Inflammatory macrophage treated with lipopolysaccharide for 1 hour (primary cell): Measurements from ENCODE around the gene TMEM30B.
"Not testable (repeated sequence)": the region's sequence is repeated elsewhere in the genome, so short reads cannot be mapped to it uniquely, and the experiment has no call there.

Experiments used
- DNase-seq, 2 donors: peaks; one replicate each; pipeline ENCODE4 v3.0.0-alpha.2; 2020 to 2022

TMEM30B gene, protein sequence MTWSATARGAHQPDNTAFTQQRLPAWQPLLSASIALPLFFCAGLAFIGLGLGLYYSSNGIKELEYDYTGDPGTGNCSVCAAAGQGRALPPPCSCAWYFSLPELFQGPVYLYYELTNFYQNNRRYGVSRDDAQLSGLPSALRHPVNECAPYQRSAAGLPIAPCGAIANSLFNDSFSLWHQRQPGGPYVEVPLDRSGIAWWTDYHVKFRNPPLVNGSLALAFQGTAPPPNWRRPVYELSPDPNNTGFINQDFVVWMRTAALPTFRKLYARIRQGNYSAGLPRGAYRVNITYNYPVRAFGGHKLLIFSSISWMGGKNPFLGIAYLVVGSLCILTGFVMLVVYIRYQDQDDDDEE

DNA sequence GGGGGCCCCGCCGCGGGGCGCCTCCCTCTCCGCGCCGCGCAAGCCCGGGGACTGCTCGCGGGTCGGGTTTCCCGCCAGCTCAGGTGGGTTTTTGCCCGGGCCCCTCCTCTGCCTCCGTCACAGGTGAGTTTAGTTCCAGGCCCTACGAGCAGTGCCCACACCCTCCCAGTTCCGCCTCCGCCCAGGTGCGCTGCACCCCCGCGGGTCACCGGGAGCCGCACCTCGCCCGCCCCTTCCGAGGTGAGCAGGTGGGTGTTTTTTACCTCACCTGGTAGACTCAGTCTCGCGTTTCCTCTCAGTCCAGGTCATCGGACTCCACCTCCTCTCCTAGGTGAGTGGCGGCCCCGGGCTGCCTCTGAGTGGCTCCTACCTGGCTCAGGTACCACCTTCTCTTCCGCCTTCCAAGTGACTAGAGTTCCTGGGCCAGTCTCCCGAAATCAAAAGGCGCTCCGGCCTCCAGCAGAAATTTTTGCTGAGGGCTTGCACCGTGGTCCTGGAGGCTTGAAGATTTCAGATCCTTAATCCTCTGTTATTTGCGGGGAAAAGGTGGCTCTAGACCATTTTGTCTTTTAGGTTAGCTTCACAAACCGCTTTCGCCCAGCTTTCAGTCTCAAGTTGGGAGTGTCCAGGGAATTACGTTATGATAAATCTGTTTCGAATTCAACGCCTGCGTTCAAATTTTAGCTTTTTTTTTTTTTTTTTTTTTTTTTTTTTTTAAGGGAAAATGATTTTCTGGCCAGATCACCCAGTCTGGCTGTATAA, at the start of gene TMEM30B:
Gene TMEM30B, minus strand, starts transcription at position 153 of the 762 bp plus-strand sequence. CDS start 191 bp downstream, outside the sequence.
- no peak for DNase-seq

DNA sequence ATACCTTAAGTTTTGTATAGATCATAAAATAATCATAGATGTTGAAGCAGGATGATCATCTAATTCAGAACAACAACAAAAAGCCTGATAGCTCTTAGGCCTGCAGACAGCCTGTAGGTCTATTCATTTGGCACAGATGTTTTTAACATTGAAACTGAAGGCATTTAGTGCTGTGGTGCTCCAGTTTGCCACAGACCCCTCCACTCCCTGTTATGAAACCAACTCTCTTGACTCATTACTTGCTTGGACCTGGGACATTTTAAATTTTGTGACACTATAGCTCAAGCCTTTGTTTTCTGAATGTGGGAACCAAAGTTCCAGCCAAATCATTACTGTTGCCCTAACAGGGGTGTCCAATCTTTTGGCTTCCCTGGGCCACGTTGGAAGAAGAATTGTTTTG, 49.4 kb upstream of the TMEM30B start:
- DNase-seq = no peak

DNA sequence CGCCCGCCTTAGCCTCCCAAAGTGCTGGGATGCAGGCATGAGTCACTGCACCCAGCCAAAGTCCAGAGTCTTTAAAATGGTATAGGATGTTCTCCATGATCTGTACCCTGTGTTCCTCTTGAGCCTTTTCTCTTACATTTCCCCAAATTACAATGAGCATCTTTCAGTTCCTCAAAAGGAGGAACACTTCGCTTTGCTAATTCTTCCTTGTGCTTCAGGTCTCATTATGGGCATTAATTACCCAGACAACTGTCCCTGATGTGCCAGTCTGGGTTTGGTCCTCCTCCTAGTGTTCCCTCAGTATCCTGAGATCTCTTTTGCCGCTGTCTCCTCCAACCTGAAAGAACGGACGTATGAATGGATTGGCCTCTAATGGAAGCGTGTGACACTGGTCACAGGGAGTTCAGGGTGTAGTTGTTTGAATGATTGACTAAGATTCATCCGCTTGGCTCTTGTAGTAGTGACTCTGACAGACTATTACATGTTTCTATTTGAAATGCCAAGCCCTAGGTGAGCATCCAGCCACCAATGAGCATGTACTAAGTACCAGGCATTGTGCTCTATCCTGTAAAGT, 48.4 kb upstream of the TMEM30B start:
- DNase-seq = peak; percentile 58 to 66

DNA sequence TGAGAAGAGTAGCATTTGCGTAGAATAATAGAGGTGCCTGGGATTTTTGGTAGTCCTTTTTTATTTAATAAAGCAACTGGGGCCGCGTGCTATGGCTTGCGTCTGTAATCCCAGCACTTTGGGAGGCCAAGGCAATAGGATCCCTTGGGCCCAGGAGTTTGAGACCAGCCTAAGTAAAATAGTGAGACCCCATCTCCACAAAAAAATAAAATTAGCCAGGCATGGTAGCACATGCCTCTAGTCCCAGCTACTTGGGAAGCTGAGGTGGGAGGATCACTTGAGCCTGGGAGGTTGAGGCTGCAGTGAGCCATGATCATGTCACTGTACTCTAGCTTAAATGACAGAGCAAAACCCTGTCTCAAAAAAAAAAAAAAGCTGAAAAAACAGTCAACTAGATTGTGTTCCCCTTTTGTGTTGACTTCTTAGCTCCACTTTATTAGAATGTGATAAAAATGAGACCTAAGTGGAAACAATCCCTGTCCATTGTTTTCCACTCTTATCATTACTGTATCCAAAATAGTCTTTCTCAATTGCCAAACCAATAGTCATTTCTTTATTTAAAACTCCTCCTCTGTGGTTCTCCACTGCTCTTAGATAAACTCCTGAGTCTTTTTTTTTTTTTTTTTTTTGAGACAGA, 47.6 kb upstream of the TMEM30B start:
- DNase-seq = peak; percentile 26 to 30

DNA sequence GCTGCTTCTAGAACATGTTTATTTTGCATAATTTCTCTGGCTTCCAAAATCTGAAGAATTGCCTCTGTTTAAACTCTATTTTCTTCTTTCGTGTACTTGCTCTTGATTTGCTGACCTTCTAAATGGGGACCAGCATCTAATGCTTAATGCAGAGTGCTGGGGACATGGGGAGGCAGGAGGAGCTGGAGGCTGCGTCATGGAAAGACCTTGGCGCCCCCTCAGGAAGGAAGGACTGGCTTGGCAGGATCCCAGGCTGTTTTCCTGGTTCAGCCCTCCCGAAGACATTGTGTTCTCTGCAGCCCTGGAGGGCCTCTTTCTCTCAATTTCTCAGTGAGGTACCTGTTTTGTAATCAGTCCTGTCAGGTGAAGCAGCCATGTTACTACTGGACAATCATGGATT, 45.7 kb upstream of the TMEM30B start:
- no peak for DNase-seq

DNA sequence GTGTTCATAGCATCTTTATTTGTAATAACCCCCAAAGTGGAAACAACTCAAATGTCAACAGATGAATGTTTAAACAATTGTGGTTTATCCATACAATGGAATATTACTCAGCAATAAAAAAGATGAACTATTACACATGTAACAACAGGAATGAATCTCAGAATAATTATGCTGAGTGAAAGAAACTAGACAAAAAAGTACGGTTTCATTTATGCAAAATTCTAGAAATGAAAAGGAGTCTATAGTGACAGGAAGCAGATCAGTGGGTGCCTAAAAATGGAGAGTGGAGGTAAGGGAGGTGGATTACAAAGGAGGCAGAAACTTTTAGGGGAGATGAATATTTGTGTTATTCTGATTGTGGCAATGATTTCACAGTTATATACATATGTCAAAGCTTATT, 45.0 kb upstream of the TMEM30B start:
- no peak for DNase-seq

DNA sequence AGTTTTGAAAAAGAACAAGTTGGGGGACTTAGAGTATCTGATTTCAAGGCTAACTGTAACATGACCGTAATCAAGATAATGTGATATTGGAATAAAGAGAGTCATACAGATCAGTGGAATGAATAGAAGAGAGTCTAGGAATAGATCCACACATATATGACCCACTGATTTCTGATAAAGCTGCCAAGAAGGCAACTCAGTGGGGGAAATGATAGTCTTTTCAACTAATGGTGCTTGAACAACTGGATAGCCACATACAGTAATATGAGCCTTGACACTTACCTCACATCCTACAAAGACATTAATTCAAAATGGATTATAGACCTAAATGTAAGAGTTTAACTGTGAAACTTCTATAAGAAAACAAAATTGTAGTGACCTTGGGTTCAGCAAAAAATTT, 44.0 kb upstream of the TMEM30B start:
- DNase-seq = no peak

DNA sequence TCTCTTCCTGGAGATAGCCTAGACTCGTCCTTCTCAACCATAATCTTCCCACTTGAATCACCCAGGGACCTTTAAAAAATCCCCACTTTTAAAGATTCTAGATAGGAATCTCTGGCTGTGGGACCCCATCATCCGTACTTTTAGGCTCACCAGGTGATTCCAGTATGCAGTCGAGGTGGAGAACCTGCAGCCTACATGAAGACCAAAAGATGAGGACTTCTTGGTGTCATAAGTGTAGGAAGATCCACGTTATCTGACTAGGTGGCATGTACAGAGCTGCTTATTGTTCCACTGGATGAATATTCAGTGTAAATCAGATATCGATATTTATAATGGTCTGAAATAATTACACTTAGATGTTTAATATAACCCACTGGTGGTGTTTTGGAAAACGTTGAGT, 42.8 kb upstream of the TMEM30B start:
- no peak for DNase-seq

DNA sequence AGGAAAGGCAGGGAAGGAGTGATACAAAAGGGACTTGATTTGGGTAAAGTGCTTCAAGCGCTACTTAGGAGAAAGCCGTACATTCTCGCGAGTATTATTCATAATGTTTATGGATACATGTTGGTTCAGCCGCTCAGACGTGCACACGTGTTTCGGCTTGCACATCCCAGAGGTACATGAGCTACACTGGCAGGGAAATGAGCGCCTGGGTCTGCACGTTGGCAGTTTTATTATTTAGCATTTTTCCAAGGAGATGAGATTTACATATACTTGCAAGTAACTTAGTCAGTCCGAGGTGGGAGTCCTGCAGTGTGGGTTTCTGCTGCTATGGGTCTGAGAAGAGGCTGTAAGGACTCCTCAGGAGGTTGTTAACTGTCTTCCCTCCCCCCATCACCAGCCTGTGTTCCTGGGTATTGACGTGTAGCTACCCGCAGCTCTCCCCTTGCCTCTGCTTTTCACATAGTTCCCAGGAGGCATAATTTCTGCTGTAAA, 41.7 kb upstream of the TMEM30B start:
- no peak for DNase-seq

DNA sequence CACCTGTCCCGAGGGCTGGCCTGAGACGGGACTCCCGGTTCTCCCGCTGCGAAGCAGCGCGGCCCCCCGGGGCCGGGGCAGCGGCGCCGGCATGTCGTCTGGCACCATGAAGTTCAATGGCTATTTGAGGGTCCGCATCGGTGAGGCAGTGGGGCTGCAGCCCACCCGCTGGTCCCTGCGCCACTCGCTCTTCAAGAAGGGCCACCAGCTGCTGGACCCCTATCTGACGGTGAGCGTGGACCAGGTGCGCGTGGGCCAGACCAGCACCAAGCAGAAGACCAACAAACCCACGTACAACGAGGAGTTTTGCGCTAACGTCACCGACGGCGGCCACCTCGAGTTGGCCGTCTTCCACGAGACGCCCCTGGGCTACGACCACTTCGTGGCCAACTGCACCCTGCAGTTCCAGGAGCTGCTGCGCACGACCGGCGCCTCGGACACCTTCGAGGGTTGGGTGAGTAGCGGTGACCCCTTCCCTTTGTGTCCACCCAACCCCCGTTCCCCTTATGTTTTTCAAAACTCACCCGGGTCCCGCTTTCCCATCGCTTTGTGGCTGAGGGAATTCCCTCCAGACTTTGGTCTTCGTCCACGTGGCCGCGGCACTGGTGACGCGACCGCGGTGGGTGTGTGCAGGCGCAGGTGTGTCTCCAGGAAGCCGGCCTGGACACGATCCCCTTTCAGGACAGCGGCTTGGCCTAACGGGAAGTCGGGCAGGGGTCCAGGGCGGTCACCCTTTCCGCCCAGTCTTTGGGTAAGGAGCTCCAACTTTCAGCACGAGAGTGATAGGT, 41.1 kb upstream of the TMEM30B start:
- no peak for DNase-seq

DNA sequence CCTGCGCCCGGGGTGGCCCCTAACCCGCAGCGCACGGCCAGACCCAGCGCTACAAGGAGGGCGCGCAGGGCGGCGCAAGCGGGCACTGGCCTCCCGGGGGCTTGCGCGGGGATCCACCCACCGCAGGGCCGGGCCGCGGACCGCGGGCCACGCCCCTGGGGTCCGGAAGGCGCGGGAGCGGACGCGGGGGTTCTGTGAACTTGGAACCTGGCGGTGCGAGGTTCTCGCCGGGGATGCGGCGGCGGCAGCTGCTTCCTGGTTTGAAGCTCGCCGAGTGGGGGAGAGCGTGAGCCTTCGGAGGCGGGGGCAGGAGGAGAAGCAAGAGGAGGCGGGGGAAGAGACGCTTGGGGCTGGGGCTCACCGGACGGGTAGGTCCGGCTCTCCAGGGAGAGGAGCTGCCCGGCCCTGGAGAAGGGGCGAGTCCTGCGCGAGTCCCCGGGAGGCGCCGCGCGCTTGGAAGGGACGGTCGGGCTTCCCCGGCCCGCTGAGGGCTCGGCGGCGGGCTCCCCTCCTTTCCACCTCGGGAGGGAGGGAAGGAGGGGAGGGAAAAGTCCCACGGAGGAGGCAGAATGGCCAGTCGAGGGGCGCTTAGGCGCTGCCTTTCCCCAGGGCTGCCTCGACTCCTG, 40.4 kb upstream of the TMEM30B start, which contains the start of gene PRKCH:
Gene PRKCH, plus strand, starts transcription at position 195 of the 626 bp plus-strand sequence. CDS start 523 bp downstream, outside the sequence.
- peak; percentile 61 to 63 for DNase-seq

DNA sequence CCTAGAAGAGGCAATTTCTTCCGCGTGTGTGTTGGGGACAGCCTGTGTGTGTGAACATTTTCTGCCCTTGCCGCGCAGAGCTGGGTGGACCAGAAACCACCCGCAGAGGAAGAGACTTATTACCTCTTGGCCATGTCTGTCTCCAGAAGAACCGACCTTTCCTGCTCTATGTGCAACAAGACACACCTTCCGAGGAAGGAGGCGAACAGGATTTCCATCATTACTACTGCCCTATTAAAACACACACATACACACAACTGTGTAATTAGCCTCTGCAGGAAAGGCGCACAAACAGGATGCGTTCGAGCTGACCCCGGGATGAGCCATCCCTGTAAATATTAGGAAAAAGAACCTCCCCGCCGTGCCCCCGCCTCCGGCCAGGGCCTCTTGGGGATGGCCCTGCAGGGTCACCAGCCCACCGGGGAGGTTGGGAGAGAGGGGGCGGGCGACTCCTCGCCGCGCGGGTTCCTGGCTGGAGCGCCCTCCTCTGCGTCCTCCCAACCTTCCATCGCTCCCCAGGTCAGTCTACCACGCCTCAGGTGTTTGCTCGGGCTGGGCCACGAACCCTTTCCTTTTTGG, 39.8 kb upstream of the TMEM30B start:
- no peak for DNase-seq

DNA sequence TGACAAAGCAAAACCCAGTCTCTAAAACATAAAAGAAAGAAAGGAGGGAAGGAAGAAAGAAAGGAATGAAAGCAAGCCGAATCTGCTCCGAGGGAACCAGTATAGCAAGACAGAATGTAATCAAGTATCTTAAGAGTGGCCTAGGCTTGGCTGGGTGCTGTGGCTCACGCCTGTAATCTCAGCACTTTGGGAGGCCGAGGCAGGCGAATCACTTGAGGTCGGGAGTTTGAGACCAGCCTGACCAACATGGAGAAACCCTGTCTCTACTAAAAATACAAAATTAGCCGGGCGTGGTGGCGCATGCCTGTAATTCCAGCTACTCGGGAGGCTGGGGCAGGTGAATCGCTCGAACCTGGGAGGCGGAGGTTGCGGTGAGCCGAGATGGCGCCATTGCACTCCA, 39.0 kb upstream of the TMEM30B start:
- DNase-seq = not testable (repeated sequence)

DNA sequence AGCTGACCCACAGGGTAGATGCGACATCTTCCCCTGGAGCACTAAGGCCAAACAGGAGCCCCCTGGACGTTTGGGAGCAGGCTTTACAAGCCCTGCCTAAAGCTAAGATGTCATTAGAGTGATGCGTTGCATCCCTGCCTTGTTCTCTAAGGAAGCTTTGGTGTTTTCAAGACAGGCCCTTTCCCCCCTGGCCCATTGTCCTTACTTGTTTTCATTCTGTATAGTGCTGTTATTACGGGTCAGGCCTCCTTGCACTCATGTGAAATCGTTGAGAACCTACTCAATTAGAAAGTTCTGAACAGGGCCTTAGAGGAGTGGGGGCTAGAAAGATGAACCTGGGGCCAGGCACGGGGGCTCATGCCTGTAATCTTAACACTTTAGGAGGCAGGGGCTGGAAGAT, 38.6 kb upstream of the TMEM30B start:
- no peak for DNase-seq

DNA sequence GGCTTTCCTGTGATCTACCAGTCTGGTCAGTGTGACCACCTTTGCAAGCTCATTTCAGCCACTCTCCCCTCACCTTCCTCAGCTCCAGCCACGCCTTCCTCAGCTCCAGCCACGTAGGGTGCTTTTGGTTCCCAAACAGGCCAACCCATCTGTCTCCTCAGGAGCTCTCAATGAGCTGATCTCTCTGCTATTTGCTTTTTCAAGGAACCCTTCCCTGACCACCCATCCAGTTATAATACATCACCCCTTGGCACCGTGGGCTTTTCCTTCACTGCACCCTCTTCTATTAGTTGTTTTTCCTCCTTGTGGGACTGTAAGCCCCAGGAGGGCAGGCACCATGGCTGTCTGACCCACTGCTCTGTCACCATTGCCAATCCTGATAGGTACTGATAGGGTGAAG, 37.9 kb upstream of the TMEM30B start:
- no peak for DNase-seq

DNA sequence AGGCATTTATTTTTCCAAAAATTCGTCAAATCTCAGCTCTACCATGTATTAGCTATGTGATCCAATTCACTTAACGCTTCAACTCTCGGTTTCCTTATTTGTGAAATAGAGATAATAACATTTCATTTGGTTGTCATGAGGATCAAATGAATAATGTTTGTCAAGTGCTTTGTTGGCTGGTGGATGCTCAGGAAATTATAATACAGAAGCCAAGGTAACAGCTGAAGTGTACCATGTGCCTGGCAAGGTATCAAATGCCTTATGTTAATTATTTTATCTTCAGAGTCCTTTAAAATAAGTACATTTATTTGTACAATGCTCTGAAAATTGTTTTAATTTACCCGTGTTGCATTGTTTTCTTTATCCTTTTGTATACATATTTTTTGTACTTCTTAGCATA, 34.2 kb upstream of the TMEM30B start:
- DNase-seq = no peak

DNA sequence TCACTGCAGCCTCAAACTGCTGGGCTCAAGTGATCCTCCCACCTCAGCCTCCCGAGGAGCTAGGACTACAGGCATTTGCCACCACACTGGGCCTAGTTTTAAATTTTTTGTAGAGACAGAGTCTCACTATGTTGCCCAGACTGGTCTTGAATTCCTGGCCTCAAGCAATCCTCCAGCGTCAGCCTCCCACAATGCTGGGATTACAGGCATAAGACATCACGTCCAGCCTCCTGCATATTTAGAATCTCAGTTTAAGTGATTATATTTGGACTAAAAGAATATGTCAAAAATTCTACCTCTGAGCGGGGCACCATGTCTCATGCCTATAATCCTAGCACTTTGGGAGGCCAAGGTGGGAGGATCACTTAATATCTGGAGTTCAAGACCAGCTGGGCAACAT, 27.6 kb upstream of the TMEM30B start:
- not testable (repeated sequence) for DNase-seq

DNA sequence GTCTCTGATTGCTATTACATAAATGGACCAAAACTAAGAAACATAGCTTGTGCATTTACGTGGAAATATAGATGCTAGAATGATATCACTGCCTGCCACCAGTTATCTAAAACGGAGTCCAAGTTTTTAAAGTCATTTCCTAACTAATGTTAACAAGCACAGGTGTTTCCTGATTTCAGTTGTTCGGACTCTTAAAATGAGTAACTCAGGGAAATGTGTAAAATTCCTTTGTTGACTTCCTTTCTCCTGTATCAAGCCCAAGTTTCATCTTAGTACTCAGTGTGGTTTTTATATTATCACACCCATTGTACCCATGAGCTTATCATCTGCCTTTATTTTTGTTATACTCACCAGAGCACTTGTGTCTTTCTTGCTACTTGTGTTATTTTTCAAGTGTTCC, 27.1 kb upstream of the TMEM30B start:
- DNase-seq = no peak

DNA sequence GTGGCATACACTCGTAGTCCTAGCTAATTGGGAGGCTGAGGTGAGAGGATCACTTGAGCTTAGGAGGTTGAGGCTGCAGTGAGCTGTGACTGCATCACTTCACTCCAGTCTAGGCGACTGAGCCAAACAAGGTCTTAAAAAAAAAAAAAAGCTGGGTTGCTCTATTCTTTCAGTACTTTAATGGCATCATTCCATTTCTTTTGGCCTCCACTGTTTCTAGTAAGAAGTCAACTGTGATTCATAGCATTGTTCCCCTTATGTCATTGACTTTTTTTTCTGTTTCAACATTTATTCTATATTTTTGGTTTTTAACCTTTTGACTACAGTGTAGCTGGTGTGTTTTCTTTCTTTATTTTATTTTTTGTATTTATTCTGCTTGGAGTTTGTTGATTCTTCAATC, 23.6 kb upstream of the TMEM30B start:
- DNase-seq = no peak

DNA sequence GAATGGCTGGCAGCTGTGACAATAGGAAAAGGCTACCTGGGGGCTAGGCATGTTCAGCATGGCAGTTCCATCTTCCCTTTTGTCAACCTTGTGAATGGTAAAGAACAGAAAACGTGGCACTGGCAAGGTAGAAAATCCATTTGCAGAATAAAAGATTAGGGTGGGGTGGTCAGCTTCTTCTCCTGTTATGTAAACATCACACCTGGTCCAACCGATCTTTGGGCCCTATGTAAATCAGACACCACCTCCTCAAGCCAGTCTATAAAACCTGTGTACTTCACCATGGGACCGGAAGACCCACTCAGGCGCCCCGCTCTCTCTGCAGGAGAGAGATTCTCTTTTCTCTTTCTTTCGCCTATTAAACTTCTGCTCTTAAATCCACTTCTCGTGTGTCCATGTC, 19.6 kb upstream of the TMEM30B start:
- DNase-seq = no peak

DNA sequence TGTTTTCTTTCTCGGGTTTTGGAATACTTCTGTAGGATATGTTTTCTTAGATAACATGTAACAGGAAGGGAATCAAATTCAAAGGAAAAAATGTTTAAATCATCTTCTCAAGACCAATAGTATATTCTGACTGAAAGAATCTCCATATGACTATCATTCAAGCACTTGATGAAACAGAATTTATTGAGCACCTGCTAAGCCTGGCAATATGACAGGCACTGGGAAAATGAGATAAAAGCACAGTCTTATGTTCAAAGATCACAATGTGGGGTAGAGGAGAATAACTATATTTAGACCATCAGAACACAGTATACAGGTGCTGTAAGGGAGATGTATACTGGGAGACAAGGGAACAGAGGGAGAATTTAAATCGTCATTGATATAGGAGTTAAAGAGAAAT, 19.1 kb upstream of the TMEM30B start:
- DNase-seq = no peak

DNA sequence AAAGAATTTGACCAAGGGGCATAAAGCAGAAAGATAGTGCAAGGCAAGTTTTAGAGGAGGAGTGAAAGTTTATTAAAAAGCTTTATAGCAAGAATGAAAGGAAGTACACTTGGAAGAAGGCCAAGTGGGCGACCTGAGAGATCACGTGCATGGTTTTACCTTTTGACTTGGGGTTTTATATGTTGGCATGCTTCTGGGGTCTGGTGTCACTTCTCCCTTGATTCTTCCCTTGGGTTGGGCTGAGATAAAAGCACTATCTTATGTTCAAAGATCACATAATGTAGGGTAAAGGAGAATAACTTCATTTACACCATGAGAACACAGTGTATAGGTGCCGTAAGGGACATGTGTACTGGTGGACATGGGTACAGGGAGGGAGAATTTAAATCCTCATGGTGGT, 17.7 kb upstream of the TMEM30B start:
- DNase-seq = no peak
